ENCODE measurements around the gene SMAD6. TPM values are rescaled to one million over a fixed set of nuclear protein-coding genes. Genes with fewer than 3 reads are reported as not detected.

SMAD6 gene
- total and polyA plus RNA-seq, 12 donors, result 1.9 to 31.9 (median 7.4) TPM

DNA sequence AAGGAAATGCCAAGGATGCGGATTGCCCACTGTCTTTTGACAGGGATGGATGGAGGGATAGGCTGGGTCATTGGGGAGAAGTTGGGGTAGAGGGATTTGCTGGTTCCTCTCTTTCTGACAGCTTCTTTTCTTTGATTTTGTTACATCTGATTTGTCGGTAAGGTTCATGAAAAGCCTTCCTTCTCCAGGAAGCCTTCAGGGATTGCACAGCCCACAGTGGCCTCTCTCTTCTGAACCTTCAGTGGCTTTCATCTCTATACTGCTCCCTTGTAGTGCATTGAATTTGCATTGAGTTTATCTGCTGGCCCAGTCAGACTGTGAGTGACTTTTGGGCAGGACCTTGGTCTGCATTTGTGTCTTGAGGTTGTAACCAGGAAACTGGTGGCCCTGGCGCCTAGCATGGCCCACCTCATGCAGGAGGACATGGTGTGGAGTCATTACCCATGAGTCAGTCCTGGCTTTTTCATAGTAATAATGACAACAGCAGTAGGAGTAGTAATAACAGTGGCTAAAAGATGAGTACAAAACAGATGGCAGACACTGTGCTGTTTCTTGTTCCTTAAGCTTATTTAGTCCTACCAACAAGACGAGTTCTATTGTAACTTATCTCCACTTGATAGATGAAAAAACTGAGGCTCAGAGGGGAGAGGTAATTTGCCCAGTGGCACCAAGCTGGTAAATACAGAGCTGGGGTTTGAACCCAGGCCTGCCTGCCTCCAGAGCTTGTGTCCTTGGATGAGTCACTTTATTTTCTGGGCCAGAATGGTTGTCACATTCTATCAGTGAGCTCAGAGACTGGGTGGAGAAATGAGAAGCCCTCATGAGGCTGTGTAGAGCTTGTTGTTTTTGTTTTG is 28.4 kb downstream of the SMAD6 start:
- 85 to 89% (median 88%) methylated on average over 4 of the region's 4 CpGs for WGBS, 4 donors

DNA sequence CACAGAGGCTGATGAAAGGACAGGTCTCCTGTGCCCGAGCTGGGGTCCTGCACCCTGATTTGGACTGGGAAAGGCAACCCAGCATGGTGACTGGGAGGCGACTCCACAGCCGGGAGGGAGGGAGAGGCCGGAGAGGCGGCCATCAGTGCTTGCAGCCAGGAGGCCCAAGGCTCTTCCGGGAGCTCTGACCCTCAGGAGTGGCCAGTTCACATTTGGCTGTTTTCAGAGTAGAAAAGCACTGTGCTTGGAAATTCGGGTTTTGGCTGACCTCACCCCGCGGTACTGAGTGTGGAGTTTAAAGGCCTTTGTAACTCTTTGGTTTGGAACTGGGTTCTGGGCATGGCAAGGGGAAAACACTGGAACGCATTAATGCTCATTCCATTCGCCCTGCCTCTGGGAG is 31.9 kb downstream of the SMAD6 start:
- 30 to 68% (median 47%) methylated on average over 5 to 11 of the region's 11 CpGs for WGBS, 4 donors
- Histone ChIP-seq H3K9me3 (replicated peaks in 1 of 3) (no peaks in the 10 kb centered on the region), H3K4me1 (replicated peaks in 1 of 2) (peaks cover 0 to 10% of the 10 kb centered on the region in 2 donors), H3K4me3 (no peak overlapping the region), H3K27ac (peak overlapping the region in 1 of 5 donors; percentile 82), H3K36me3 (replicated peaks in 1 of 2) (no peaks in the 10 kb centered on the region), H3K27me3 (no peaks in the 10 kb centered on the region)
- DNase-seq, result peak in 2 of 7 donors; percentile 21 to 64
- intact Hi-C loops (cut with DNase I), result no loop called here
- TF ChIP-seq POLR2A (IDR thresholded peaks at IDR 0.05), result no peak
- TF ChIP-seq, protein P1, sequence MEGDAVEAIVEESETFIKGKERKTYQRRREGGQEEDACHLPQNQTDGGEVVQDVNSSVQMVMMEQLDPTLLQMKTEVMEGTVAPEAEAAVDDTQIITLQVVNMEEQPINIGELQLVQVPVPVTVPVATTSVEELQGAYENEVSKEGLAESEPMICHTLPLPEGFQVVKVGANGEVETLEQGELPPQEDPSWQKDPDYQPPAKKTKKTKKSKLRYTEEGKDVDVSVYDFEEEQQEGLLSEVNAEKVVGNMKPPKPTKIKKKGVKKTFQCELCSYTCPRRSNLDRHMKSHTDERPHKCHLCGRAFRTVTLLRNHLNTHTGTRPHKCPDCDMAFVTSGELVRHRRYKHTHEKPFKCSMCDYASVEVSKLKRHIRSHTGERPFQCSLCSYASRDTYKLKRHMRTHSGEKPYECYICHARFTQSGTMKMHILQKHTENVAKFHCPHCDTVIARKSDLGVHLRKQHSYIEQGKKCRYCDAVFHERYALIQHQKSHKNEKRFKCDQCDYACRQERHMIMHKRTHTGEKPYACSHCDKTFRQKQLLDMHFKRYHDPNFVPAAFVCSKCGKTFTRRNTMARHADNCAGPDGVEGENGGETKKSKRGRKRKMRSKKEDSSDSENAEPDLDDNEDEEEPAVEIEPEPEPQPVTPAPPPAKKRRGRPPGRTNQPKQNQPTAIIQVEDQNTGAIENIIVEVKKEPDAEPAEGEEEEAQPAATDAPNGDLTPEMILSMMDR (IDR thresholded peaks at IDR 0.05), result no peak

More for the DNA sequence above, 28.4 kb downstream of the SMAD6 start:
- H3K27me3 ChIP-seq, result no peaks in the 10 kb centered on the region
- no peak for DNase-seq
- TF ChIP-seq POLR2A (IDR thresholded peaks at IDR 0.05), result no peak
- TF ChIP-seq, protein P1 (IDR thresholded peaks at IDR 0.05), result no peak
- intact Hi-C loops (cut with DNase I), result no loop called here
- peaks cover 0 to 10% of the 10 kb centered on the region in 2 donors for H3K4me1 ChIP-seq (replicated peaks in 1 of 2)
- H3K9me3 ChIP-seq (replicated peaks in 1 of 3), result no peaks in the 10 kb centered on the region
- H3K36me3 ChIP-seq (replicated peaks in 1 of 2), result no peaks in the 10 kb centered on the region
- H3K27ac ChIP-seq, result peak overlapping the region in 1 of 5 donors; percentile 70
- no peak overlapping the region for H3K4me3 ChIP-seq

DNA sequence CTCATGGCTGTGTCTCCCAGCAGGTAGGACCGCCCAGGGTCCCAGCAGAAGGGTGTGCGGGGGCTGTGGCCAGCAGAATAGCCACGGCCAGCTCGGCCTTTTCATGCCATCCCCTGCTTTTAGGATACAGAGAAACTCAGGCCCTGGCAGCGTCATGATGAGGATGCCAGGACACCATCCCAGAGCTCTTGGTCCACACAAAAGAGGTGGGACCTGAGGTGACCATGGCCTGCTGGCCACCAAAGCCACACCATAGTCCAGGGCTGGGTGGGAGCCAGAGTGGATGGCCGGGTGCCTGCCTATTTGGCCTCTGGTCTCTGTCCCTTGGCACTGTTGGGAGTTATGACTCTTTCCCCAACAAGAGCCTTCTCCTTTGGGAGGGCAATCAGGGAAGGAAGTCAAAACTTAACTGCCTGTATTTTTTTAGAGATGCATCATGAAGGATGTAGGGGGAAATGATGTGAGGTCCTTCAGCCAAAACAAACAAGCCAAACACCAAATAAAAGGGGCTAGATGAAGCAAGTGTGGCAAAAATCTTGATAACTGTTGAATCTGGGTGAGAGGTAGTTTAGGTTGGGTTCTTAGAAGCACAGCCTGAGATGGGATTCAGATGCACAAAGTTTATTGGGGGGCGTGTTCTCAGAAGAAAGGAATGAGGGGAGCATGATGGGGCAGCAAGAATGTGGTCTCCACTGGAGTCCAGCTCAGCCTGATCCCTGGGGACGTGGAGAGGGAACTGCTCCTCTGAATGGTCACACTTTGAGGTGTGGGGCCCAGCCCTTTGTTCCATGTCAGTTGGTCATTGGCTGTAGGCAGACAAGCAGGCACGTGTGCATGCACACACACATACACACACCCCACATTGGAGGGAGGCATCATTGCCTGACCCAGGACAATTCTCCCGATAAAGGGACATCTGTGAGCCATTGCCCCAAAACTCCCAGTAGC is 33.2 kb downstream of the SMAD6 start:
- Histone ChIP-seq H3K36me3 (replicated peaks in 1 of 2) (no peaks in the 10 kb centered on the region), H3K4me1 (replicated peaks in 1 of 2) (peaks cover 0 to 10% of the 10 kb centered on the region in 2 donors), H3K27ac (peak overlapping the region in 1 of 5 donors; percentile 82), H3K4me3 (no peak overlapping the region), H3K27me3 (no peaks in the 10 kb centered on the region), H3K9me3 (replicated peaks in 1 of 3) (no peaks in the 10 kb centered on the region)
- intact Hi-C loops (cut with DNase I), result no loop called here
- WGBS, 4 donors, result 81 to 97% (median 82%) methylated on average over 8 to 10 of the region's 10 CpGs
- no peak for DNase-seq
- TF ChIP-seq, protein P1 (IDR thresholded peaks at IDR 0.05), result no peak
- no peak for TF ChIP-seq POLR2A (IDR thresholded peaks at IDR 0.05)

DNA sequence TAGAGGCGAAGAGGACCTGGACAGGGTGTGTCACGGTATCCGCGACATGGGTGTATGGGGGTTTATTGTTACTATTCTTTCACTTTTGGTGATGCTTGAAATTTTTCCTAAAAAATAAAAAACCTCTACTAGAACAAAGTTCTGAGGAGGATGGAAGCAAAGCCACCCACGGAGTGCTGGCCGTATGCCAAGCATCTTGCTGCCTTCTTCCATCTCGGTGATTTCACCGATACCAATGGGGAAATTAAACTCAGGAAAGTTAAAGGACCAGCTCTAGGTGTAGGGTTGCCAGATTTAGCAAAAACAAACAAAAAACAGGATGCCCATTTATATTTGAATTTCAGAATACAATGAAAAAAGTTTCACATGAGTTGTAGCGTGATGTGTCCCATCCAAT is 33.9 kb downstream of the SMAD6 start:
- intact Hi-C loops (cut with DNase I), result no loop called here
- no peak for DNase-seq
- 61 to 76% (median 70%) methylated on average over 9 of the region's 9 CpGs for WGBS, 4 donors

More for the DNA sequence above, 33.9 kb downstream of the SMAD6 start:
- no peak overlapping the region for H3K4me3 ChIP-seq
- no peak for TF ChIP-seq POLR2A (IDR thresholded peaks at IDR 0.05)
- TF ChIP-seq, protein P1 (IDR thresholded peaks at IDR 0.05), result no peak
- no peaks in the 10 kb centered on the region for H3K27me3 ChIP-seq
- no peaks in the 10 kb centered on the region for H3K9me3 ChIP-seq (replicated peaks in 1 of 3)
- H3K36me3 ChIP-seq (replicated peaks in 1 of 2), result no peaks in the 10 kb centered on the region
- H3K27ac ChIP-seq, result peak overlapping the region in 1 of 5 donors; percentile 82
- peaks cover 0 to 10% of the 10 kb centered on the region in 2 donors for H3K4me1 ChIP-seq (replicated peaks in 1 of 2)
